ENCODE measurements around the gene KHDRBS1. TPM values are rescaled to one million over a fixed set of nuclear protein-coding genes. Genes with fewer than 3 reads are reported as not detected.

KHDRBS1 gene
- polyA plus RNA-seq, 1 of the 3 experiments (the other 2 are of a cell fraction) = 52.8 TPM

- no peak for TF ChIP-seq ELF1 (IDR thresholded peaks at IDR 0.05)
Observed at GRCh38 chr1:32013386-32014198, at the start of gene KHDRBS1 (continued).

- Histone ChIP-seq H3K79me2 (ENCODE audit: insufficient read depth) (no peaks in the 10 kb centered on the region), H3K27me3 (ENCODE audit: insufficient read depth) (no peaks in the 10 kb centered on the region), H3K9me2 (no peaks in the 10 kb centered on the region), H3F3A (replicated peaks; ENCODE audit: insufficient read depth) (no peaks in the 10 kb centered on the region), H3K9me3 (no peaks in the 10 kb centered on the region), H2AFZ (ENCODE audit: low read depth) (no peak overlapping the region), H4K20me1 (ENCODE audit: insufficient read depth) (no peaks in the 10 kb centered on the region), H3K4me2 (no peak overlapping the region), H3K4me3 (ENCODE audit: low read depth in 2 of 2, low read length in 1 of 2) (no peak overlapping the region), H3K9ac (no peak overlapping the region), H3K4me1 (ENCODE audit: control insufficient read depth in 1 of 2, insufficient read depth in 2 of 2, low read depth in 1 of 2, low read length in 1 of 2) (no peaks in the 10 kb centered on the region), H3K36me3 (replicated peaks in 1 of 2; ENCODE audit: control insufficient read depth in 1 of 2, insufficient read depth in 2 of 2, low read length in 1 of 2) (no peaks in the 10 kb centered on the region), H3K27ac (ENCODE audit: low read depth in 2 of 2, low read length in 1 of 2) (no peak overlapping the region)
- TF ChIP-seq USF1 (IDR thresholded peaks at IDR 0.05; ENCODE audit: borderline replicate concordance, low read depth) (no peak), TCF12 (IDR thresholded peaks at IDR 0.05) (no peak), TEAD4 (IDR thresholded peaks at IDR 0.05; ENCODE audit: borderline replicate concordance, insufficient read depth) (no peak), FOXM1 (IDR thresholded peaks at IDR 0.05; ENCODE audit: low read depth) (no peak), FOXJ3 (CRISPR knock-in tag; IDR thresholded peaks at IDR 0.05) (no peak), EP300 (IDR thresholded peaks at IDR 0.05; ENCODE audit: borderline replicate concordance in 1 of 2, low read depth in 1 of 2, low read length in 1 of 2) (no peak), MEF2A (IDR thresholded peaks at IDR 0.05; ENCODE audit: borderline replicate concordance, low read depth) (no peak), PBX3 (IDR thresholded peaks at IDR 0.05) (no peak), CHD2 (IDR thresholded peaks at IDR 0.05; ENCODE audit: low read length, partially characterized antibody) (no peak), RCOR1 (IDR thresholded peaks at IDR 0.05; ENCODE audit: low read length) (no peak), NFIC (IDR thresholded peaks at IDR 0.05; ENCODE audit: borderline replicate concordance) (no peak), TAF1 (IDR thresholded peaks at IDR 0.05; ENCODE audit: borderline replicate concordance, low read depth, low read length) (no peak), MXI1 (IDR thresholded peaks at IDR 0.05; ENCODE audit: low read depth, low read length) (no peak), EZH2phosphoT487 (IDR thresholded peaks at IDR 0.05; ENCODE audit: borderline replicate concordance, low read depth) (no peak), NRF1 (IDR thresholded peaks at IDR 0.05; ENCODE audit: low read depth, low read length) (no peak)
- no peak for DNase-seq
- CTCF ChIA-PET = interaction anchor here (0.6 to 1.0 kb wide), 2 partner anchors 45 to 210 kb away, joined by 4 to 5 read pairs; no protein-coding TSS in a partner anchor
- WGBS (ENCODE audit: low lambda C conversion rate) = 82% methylated on average over 3 of the region's 3 CpGs
- POLR2A ChIA-PET = interaction anchor here (0.5 kb wide), 1 partner anchor 150 kb away, joined by 4 read pairs; no protein-coding TSS in a partner anchor
Observed at GRCh38 chr1:31970873-31971272, 42.8 kb upstream of the KHDRBS1 start.
